PC-9 (cell line): ENCODE results near the gene CAMTA1.

ENCODE experiments used
- EZH2 ChIP-seq: fragments of 200-600 bp; sonication (generic); IDR thresholded peaks from 2 replicates; pipeline ENCODE4 v1.8.0; 2017; ENCODE audit warnings: antibody characterized with exemption, low read depth
- TF ChIP-seq, protein P1 (sequence below): fragments of 200-600 bp; sonication (generic); conservative IDR thresholded peaks from 2 replicates; pipeline ENCODE4 v1.6.1; 2017; ENCODE audit warnings: mixed run types, antibody characterized with exemption, mild to moderate bottlenecking, moderate library complexity

DNA sequence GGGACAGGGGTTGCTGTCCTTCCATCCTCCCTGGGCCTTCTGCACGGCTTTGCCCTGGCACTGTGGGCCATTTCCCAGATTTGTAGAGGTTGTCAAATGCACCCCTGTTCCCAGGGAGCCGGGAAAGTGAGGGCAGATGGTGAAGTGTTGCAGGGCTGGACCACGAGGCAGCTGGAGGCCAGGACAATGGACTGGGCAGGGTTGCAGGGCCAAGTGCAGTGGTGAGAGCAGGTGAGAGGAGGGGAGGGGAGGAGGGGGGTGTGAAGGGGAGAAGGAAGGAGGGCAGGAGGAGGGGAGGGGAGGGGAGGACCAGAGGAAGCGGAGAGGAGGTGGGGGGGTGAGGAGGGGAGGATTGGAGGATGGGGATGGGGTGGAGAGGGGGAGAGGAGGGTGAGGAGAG, 443.9 kb downstream of the CAMTA1 start:
- TF ChIP-seq EZH2: no peak
- TF ChIP-seq, protein P1, sequence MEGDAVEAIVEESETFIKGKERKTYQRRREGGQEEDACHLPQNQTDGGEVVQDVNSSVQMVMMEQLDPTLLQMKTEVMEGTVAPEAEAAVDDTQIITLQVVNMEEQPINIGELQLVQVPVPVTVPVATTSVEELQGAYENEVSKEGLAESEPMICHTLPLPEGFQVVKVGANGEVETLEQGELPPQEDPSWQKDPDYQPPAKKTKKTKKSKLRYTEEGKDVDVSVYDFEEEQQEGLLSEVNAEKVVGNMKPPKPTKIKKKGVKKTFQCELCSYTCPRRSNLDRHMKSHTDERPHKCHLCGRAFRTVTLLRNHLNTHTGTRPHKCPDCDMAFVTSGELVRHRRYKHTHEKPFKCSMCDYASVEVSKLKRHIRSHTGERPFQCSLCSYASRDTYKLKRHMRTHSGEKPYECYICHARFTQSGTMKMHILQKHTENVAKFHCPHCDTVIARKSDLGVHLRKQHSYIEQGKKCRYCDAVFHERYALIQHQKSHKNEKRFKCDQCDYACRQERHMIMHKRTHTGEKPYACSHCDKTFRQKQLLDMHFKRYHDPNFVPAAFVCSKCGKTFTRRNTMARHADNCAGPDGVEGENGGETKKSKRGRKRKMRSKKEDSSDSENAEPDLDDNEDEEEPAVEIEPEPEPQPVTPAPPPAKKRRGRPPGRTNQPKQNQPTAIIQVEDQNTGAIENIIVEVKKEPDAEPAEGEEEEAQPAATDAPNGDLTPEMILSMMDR: no peak
